Small intestine (tissue), 7 donors: Measurements from ENCODE around the gene RASSF1. TPM values are rescaled to one million over a fixed set of nuclear protein-coding genes. Genes with fewer than 3 reads are reported as not detected.

Experiments used
- DNase-seq, 2 donors: peaks; one replicate each; pipeline versions ENCODE4 v3.0.0 to v3.0.0-alpha.2; 2013
- FAIRE-seq: peaks from 2 replicates; lab custom pipeline; 2012; peaks lifted over from hg19 to GRCh38; lab: Jason Lieb, UNC
- H3K27ac ChIP-seq, 3 donors: one replicate each; pipeline ENCODE4 v1.5.1; 2013; ENCODE audit warnings: low read length in 2 of 3, mild to moderate bottlenecking in 2 of 3, control low read depth in 1 of 3, inconsistent platforms in 1 of 3, low read depth in 1 of 3, moderate library complexity in 1 of 3
- H3K27me3 ChIP-seq, 3 donors: one replicate each; pipeline ENCODE4 v1.6.1; 2013; ENCODE audit warnings: low read length in 3 of 3, inconsistent platforms in 1 of 3; ENCODE audit not compliant: control insufficient read depth in 3 of 3, insufficient read depth in 3 of 3
- H3K36me3 ChIP-seq, 3 donors: one replicate each; pipeline ENCODE4 v1.6.1; 2013; ENCODE audit warnings: low read length in 3 of 3, inconsistent platforms in 1 of 3, low read depth in 1 of 3, mild to moderate bottlenecking in 1 of 3, moderate library complexity in 1 of 3; ENCODE audit not compliant: control insufficient read depth in 3 of 3, insufficient read depth in 2 of 3
- H3K4me1 ChIP-seq, 3 donors: one replicate each; pipeline ENCODE4 v1.6.1; 2013; ENCODE audit warnings: low read length in 2 of 3, inconsistent platforms in 1 of 3, low read depth in 1 of 3, mild to moderate bottlenecking in 1 of 3, moderate library complexity in 1 of 3; ENCODE audit not compliant: control insufficient read depth in 3 of 3, insufficient read depth in 2 of 3
- H3K4me3 ChIP-seq, 3 donors: one replicate each; pipeline ENCODE4 v1.5.1; 2013; ENCODE audit warnings: low read length in 3 of 3, control low read depth in 1 of 3, inconsistent platforms in 1 of 3, low read depth in 1 of 3, mild to moderate bottlenecking in 1 of 3, moderate library complexity in 1 of 3
- H3K9me3 ChIP-seq, 2 donors: one replicate each; pipeline ENCODE4 v1.6.1; 2013; ENCODE audit warnings: low read depth in 1 of 2, low read length in 1 of 2; ENCODE audit not compliant: control insufficient read depth in 2 of 2, insufficient read depth in 1 of 2
- WGBS, 3 donors: extraction: QIAGEN DNeasy Blood & Tissue Kit; methylation state at CpG; one replicate each; pipeline ENCODE4 v1.1.7; 2013; 5-methylcytosine and 5-hydroxymethylcytosine counted together
- polyA plus RNA-seq, 4 donors: library from polyadenylated mRNA; stranded (reverse) in 3 of 4; unstranded in 1 of 4; fragments of 200-250 nt in 3 of 4; fragments of 120-200 nt in 1 of 4; gene quantifications; one replicate each; pipeline versions ENCODE4 v1.2.1 to v1.2.3, GENCODE V29; 2013
- donor health status: healthy with polysubstance abuse.
- donor health status: control.
- donor health status: control.
- donor health status: Bipolar disorder and iron deficiency.
- donor health status: healthy.

Gene RASSF1
- polyA plus RNA-seq, 4 donors: 16.3 to 39.0 (median 26.2) TPM

- DNase-seq (no peak), FAIRE-seq (no peak)
- WGBS, 3 donors: 87 to 91% (median 88%) methylated on average over 29 to 32 of the region's 32 CpGs
- H3K9me3 ChIP-seq: no peaks in the 10 kb centered on the region
- peaks cover 0 to 6% (median 0%) of the 10 kb centered on the region in 3 donors for H3K36me3 ChIP-seq
- H3K4me1 ChIP-seq: peaks cover 7 to 47% (median 9%) of the 10 kb centered on the region in 3 donors
- H3K4me3 ChIP-seq: no peak overlapping the region
- peak overlapping the region in 2 of 3 donors; percentile 37 to 67 for H3K27ac ChIP-seq
- no peaks in the 10 kb centered on the region for H3K27me3 ChIP-seq
Measured at GRCh38 chr3:50302095-50303012, 38.3 kb downstream of the RASSF1 start.

GRCh38 chr3:50300681-50301254 is 39.9 kb downstream of the RASSF1 start:
- H3K27ac ChIP-seq: peak overlapping the region in 2 of 3 donors; percentile 84 to 91
- WGBS, 3 donors: 83 to 93% (median 84%) methylated on average over 6 of the region's 6 CpGs
- FAIRE-seq (no peak), DNase-seq (no peak)
- H3K4me3 ChIP-seq: peak overlapping the region in 1 of 3 donors; percentile 47
- H3K27me3 ChIP-seq: no peaks in the 10 kb centered on the region
- H3K36me3 ChIP-seq: peaks cover 0 to 22% (median 0%) of the 10 kb centered on the region in 3 donors
- peaks cover 7 to 47% (median 9%) of the 10 kb centered on the region in 3 donors for H3K4me1 ChIP-seq
- no peaks in the 10 kb centered on the region for H3K9me3 ChIP-seq

GRCh38 chr3:50299929-50300680 is 40.5 kb downstream of the RASSF1 start:
- Histone ChIP-seq H3K9me3 (no peaks in the 10 kb centered on the region), H3K27me3 (no peaks in the 10 kb centered on the region), H3K4me1 (peaks cover 7 to 47% (median 9%) of the 10 kb centered on the region in 3 donors), H3K27ac (peak overlapping the region; percentile 82 to 91 (median 84)), H3K36me3 (peaks cover 0 to 22% (median 0%) of the 10 kb centered on the region in 3 donors), H3K4me3 (peak overlapping the region in 2 of 3 donors; percentile 47)
- FAIRE-seq (no peak), DNase-seq (peak; percentile 39 to 58)
- WGBS, 3 donors: 49 to 55% (median 50%) methylated on average over 12 of the region's 12 CpGs

GRCh38 chr3:50299638-50299928 is 41.1 kb downstream of the RASSF1 start:
- H3K27ac ChIP-seq: peak overlapping the region; percentile 82 to 91 (median 84)
- H3K27me3 ChIP-seq: no peaks in the 10 kb centered on the region
- H3K4me3 ChIP-seq: peak overlapping the region in 2 of 3 donors; percentile 47
- peaks cover 0 to 22% (median 0%) of the 10 kb centered on the region in 3 donors for H3K36me3 ChIP-seq
- H3K4me1 ChIP-seq: peaks cover 7 to 47% (median 9%) of the 10 kb centered on the region in 3 donors
- no peaks in the 10 kb centered on the region for H3K9me3 ChIP-seq
- no peak for FAIRE-seq
- WGBS, 3 donors: 0 to 1% (median 1%) methylated on average over 11 to 12 of the region's 12 CpGs
- DNase-seq: no peak

GRCh38 chr3:50298836-50299637 is 41.6 kb downstream of the RASSF1 start, which contains the start of the genes HYAL3 and NAA80:
HYAL3 (minus strand) TSS chr3:50299405; CDS start chr3:50295602, 3,803 bp downstream.
NAA80 (minus strand) TSS chr3:50299405; CDS start chr3:50297463, 1,942 bp downstream.
- Histone ChIP-seq H3K27ac (peak within 1 kb of the TSS; percentile 90 to 94 (median 91)), H3K36me3 (peaks cover 0 to 22% (median 0%) of the 10 kb centered on the region in 3 donors), H3K27me3 (no peaks in the 10 kb centered on the region), H3K4me3 (peak within 1 kb of the TSS in 2 of 3 donors; percentile 51 to 90), H3K9me3 (no peaks in the 10 kb centered on the region), H3K4me1 (peaks cover 7 to 47% (median 9%) of the 10 kb centered on the region in 3 donors)
- WGBS, 3 donors: 0 to 1% (median 0%) methylated on average over 50 to 61 of the region's 61 CpGs
- FAIRE-seq (peak; percentile 81), DNase-seq (peak; percentile 100)

- Histone ChIP-seq H3K9me3 (no peaks in the 10 kb centered on the region), H3K36me3 (peaks cover 0 to 22% (median 0%) of the 10 kb centered on the region in 3 donors), H3K4me1 (peaks cover 7 to 42% (median 9%) of the 10 kb centered on the region in 3 donors), H3K4me3 (peak overlapping the region in 2 of 3 donors; percentile 51 to 90), H3K27ac (peak overlapping the region in 2 of 3 donors; percentile 90 to 94), H3K27me3 (no peaks in the 10 kb centered on the region)
- no peak for FAIRE-seq
- peak in 1 of 2 donors; percentile 38 for DNase-seq
- WGBS, 3 donors: 48 to 50% (median 48%) methylated on average over 9 of the region's 9 CpGs
Measured at GRCh38 chr3:50297896-50298725, 42.5 kb downstream of the RASSF1 start.

- Histone ChIP-seq H3K36me3 (peaks cover 0 to 22% (median 0%) of the 10 kb centered on the region in 3 donors), H3K9me3 (no peaks in the 10 kb centered on the region), H3K4me1 (peaks cover 7 to 41% (median 9%) of the 10 kb centered on the region in 3 donors), H3K27ac (no peak overlapping the region), H3K4me3 (no peak overlapping the region), H3K27me3 (no peaks in the 10 kb centered on the region)
- FAIRE-seq: no peak
- WGBS, 3 donors: 62 to 89% (median 88%) methylated on average over 2 of the region's 2 CpGs
- no peak for DNase-seq
Measured at GRCh38 chr3:50297384-50297775, 43.3 kb downstream of the RASSF1 start.
